GM21576 (cell line): ENCODE results near the gene PDGFD.

Source experiments
- ATAC-seq: cut with Tn5 transposase; IDR thresholded peaks from one replicate; pipeline ENCODE4 v1.9.1; 2021; ENCODE audit warnings: mild to moderate bottlenecking, moderate library complexity; ENCODE audit not compliant: unreplicated experiment

PDGFD gene

DNA sequence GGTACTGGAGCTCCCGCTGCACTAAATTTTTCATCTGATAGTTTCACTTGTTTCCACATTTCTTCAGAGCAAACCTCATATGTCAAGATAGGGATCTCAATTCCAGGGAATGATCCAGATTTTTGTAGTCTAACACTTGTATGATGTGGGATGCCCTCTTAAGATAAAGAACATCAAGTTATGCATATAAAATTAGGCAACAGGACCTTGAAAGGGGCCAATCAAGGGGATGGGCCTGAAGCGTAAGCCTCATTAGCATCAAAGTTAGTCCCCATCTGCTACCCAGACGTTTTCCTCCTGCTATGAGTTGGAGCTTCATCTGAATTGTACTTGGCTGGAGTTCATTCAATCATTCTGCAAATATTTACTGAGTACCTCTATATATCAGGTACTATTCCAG lies 17.5 kb downstream of the PDGFD start:
- no peak for ATAC-seq

GRCh38 chr11:104145062-104145461 lies 18.9 kb downstream of the PDGFD start:
- no peak for ATAC-seq

GRCh38 chr11:104142698-104143097 lies 21.2 kb downstream of the PDGFD start:
- no peak for ATAC-seq

DNA sequence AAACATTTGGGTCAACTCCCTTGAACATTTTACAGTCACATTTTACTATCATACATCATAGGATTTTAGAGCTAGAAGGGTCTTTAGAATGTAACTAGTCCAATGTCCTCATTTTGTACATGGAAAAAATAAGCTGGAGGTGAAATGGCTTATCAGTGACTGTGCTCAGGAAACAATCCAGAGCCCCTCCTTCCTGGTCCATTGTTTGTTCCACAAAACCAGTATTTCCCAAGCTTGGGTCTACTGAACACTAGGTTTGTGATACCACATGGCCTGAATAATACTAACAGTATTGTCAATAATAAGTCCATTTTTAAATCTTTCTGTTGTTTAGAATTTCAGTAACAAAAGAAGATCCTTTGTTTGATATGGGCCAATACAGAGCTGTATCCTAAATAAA lies 27.1 kb downstream of the PDGFD start:
- ATAC-seq: no peak

DNA sequence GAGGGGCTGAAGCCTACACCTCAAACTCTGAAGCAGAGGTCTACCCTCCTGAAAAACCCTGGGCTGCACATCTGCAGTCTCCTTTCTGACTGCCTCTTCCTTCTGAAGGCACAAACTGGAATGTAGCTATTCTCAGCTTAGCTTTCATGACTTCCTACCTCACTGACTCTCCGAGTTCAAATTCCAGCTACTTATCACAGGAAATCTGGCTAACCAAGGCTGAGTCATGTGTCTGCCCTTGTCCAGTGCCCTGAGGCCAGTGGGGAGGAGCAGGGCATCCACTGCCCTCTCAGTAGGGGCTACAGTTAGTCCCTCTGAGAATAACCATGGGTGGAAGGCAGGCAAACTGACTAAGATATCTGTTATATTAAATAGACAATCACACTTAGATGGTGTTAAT lies 29.2 kb downstream of the PDGFD start:
- ATAC-seq: no peak

DNA sequence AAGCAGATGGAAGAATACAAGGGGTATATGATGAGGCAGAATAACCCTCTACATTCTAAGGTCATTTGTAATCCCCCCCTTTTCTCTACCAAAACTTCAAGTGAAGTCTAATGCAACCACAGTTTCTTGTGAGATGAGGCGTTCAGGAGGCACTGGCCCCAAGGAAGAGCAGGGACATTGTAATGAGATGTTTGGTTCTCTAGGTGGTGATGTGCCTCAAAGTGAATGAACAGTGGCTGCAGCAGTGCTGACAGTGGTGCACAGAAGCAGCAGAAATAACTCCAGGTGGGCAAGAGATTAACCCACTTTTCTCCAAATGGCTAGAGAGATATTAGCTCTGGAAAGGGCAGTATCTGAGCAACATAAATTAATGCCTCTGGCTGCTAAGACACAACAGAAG lies 33.8 kb downstream of the PDGFD start:
- ATAC-seq: no peak

- ATAC-seq: no peak
Measured at GRCh38 chr11:104129145-104129544, 34.8 kb downstream of the PDGFD start.

DNA sequence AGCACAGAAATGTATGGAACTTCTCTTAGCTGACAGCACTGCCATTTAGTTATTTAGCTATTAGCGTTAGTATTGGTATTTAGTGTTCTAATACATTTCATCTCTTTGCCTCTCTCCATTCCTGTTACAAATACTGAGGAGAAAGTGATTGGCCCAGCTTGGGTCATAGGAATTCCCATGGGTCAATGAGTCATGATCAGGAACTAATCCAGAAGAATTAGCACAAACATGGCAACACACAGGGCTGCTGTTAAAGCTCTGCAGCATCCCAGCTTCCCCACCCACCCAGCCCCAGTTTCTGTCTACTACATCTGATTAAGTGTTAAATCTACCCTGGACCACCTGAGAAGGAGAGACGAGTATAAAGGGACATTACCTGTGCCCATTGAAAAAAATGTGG lies 36.1 kb downstream of the PDGFD start:
- ATAC-seq: no peak

- ATAC-seq: no peak
Measured at GRCh38 chr11:104126464-104126863, 37.5 kb downstream of the PDGFD start.

DNA sequence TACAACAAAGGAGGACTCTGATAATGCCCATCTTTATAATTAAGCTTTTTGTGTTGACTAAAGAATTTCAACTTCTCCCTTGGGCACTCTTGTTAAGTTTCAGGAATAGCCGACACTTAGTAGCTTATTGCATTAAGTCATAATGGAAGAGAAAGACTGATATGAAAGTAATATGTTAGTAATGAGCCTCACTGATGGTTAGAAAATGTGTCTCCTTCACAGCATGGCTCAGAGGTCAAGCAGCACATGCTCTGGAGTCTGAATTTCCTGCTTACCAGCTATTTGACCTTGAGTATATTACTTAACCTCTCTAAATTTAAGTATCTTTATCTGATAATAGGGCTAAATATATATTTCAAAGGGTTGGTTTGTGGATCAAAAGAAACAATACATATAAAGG lies 39.0 kb downstream of the PDGFD start:
- ATAC-seq: no peak

DNA sequence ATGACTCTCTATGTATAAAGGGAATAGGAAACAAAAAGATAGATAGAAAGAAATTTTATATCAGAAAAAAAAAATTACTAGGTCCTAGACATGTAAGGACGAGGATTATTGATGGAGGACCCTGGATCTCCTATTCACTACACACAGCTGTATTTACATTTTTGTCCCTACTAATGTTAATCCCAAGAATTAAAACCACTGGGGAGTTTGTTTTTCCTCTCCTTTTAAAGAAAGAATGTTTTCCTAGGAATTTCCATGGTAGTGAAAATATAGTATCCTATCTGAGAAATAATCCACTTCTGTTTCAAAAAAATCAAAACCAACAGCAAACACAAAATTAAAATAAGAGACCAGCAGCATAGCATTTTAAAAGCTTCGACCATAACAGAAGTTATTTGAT lies 41.1 kb downstream of the PDGFD start:
- ATAC-seq: no peak

DNA sequence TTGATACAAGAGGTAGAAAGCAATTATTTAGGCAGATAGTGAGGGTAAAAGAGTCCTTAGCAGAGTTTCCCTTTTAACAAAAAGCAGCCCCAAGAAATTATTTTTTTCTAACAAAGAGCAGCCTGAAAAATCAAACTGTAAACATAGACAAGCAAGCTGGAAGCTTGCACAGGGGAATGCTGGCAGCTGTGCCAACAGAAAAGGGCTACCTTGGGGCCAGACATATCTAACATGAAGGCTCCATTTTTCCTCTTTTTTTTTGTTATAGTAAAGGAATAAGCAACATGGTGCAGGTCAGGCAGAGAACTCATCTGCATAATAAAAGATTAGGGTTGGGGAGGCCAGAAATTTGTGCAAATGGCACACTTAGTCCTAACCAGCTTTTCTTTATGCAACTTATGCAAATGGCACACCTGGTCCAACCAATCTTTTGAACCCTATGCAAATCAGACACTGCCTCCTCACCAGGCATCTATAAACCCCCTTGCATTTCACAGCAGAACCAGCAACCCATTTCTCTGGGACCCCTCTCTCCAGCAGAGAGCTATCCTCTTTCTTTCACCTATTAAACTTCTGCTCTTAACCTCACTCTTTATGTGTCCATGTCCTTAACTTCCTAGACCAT lies 41.8 kb downstream of the PDGFD start:
- ATAC-seq: no peak

DNA sequence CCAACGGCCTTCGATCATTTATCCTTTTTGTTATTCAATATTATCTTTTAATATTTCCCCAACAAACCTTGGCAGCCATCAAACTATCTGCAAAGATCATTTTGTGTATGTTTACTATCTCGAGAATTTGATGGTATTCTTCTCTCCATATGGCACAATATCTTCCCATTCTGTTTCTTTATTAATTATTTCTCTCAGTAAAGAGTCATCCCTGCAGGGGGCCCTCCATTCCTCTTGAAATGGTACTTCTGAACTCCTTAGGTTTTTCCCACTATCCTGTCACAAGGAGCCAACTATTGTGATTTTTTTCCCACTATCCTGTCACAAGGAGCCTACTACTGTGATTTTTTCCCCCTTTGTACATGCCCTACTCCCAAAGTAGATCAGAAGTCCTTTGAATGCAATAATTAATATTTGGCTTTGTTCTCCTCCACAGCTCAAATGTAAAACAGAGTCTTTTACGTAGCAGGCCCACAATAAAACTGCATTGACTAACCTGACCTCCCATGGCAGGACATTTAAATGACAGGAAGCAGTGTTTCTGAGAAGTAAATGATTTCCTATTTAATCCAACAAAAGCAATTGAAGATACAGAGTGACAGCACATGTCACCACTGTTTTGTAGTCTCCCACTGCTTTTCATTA lies 43.3 kb downstream of the PDGFD start:
- ATAC-seq: no peak

DNA sequence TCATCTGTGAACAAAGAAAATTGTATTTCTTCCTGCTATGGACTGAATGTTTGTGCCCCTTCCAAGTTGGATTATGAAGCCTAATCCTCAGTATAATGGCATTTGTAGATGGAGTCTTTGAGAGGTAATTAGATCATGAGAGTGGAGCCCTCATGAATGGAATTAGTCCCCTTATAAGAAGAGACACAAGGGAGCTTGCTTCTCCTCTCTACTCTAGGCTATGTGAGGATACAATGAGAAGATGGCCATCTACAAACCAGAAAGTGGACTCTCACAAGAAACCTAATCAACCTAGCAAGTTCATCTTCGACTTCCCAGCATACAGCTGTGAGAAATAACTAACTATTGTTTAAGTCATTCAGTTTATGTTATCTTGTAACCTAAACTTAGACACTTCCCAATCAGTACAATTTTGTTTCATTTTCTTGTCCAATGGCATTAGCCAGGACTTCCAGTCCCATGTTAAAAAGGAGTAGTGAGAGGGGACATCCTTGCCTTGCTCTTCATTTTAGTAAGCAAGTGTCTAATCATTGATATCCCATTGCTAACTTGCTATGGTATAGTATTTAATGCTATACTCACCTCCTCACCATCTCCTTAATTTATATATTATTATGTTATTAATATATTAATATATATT lies 45.7 kb downstream of the PDGFD start:
- no peak for ATAC-seq

DNA sequence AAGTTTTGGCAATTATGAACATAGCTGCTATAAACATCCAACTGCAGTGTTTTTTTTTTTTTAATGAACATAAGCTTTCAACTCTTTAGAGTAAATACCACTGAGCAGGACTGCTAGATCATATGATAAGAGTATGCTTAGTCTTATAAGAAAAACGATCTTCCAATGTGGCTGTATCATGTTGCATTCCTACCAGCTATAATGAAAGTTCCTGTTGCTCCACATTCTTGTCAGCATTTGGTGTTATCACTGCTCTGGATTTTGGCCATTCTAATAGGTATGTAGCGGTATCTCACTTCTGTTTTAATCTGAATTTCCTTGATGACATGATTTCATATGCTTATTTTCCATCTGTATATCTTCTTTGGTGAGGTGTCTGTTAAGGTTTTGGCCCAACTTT lies 50.4 kb downstream of the PDGFD start:
- no peak for ATAC-seq

DNA sequence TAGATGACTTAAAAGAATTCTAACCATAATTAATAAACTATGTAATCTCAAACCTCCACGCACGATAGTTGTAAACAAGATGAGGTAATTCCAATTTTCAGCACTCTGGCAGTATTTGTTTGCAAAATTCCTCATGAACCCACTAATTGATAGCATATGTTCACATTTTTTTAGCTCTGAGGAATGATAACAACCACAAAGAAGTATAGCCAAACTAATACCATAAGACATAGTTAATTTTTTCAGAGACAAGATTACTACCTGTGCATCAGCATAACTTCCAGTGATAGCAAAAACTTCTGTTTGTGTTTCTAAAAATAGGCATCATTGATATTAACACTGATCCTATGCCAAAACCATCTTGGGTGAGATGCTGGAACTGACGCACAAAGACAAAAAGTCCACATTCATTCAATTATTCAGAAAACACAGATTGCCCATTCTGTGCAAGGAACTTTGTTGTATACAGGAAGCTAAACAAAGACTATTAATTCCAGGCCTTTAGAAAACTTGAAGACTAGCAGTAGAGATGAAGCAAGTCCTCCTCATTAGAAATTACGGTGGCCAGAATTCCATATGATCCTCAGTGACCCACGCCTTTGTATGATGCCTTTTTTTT lies 57.7 kb downstream of the PDGFD start:
- no peak for ATAC-seq

DNA sequence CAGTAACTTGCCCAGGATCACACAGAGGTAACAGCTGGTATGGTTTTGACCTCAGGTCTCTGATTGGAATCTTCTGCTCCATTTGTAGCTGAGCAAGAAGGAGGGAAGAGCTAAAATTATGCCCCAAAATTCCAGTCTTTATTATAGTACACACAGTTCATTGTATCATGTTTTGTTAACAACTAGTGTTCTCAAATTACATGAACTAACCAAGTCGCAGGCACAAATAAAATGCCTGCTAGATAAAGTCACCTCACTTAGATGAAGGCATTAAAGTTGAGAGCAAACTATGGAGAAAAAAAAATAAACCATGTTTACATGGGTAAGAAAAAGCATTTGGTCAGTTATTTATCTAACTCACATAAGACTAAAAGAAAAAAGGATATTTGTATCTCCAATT lies 58.8 kb downstream of the PDGFD start:
- ATAC-seq: no peak

DNA sequence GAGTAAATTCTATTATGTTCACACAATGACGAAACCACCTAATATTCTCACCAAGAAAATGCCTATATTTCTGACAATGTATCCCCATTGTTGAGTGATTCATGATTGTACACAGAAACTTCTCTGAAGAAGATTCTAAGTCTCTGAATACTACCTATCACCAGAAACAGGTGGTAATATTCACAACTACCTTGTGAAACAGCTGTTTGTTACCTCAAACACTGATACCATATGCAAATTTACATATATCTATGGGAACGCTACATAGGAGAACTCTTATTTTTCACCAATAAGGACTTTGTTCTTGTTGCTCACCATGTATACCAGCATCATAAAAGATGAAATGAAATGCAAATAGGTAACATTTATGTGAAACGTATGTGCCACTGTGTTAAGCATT lies 59.3 kb downstream of the PDGFD start:
- no peak for ATAC-seq

DNA sequence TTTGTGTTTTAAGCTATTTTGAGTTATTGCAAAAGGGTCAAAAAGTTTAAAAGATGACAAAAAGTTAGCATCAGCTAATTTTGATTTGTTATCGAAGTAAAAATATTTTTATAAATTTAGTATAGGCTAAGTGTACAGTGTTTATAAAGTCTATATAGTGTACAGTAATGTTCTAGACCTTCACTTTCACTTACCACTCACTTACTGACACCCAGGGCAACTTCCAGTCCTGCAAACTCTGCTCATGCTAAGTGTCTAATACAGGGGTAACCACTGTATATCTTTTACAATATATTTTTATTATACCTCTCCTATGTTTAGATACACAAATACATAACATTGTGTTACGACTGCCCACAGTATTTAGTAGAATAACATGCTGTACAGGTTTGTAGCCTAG lies 59.7 kb downstream of the PDGFD start:
- ATAC-seq: no peak

DNA sequence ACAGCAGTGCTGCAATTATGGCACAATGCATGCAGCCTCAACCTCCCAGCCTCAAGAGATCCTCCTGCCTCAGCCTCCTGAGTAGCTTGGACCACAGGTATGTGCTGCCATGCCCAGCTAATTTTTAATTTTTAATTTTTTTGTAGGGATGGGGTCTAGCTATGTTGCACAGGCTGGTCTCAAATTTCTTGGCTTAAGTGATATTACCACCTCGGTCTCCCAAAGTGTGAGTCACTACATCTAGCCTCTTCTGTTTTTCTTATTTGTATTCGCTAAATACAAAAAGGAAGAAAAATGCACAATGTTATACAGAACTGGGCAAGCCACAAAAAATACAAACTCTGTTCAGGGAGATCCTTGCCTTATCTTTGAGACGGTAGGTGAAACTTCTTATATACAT lies 65.4 kb downstream of the PDGFD start:
- no peak for ATAC-seq

DNA sequence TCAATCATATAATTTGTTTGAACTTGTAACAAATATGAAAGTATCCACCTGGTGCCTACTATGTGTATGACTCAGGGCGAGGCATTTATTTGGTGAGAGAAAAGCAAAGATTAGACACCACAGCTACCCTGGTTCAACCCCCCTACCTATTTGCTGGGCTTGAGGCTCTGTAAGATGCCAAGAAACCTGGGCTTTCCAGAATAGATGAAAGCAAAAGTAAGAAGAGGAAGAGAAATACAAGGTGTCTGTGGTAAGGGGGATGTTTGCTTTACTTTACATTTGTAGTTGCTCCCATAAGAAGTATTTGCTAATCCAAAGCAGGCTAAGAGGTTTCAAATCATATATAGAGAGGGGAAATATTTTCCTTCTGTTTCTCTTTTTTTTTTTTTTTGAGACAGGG lies 65.8 kb downstream of the PDGFD start:
- ATAC-seq: peak; percentile 52

- no peak for ATAC-seq
Measured at GRCh38 chr11:104096900-104097299, 67.0 kb downstream of the PDGFD start.
